DND-41 (cell line): ENCODE results near the gene DLGAP1.

Source experiments
- ATAC-seq: fragments of 200-7000 bp; cut with Tn5 transposase; 3 replicates; pipeline ENCODE4 v1.9.1; 2021; ENCODE audit warnings: low read depth; ENCODE audit not compliant: insufficient read depth
- DNase-seq: peaks from one replicate; pipeline ENCODE4 v3.0.0-alpha.2; 2020
- H2AFZ ChIP-seq: 2 replicates; pipeline ENCODE4 v1.6.0; 2012; ENCODE audit warnings: low read depth, low read length
- H3K27ac ChIP-seq: 2 replicates; pipeline ENCODE4 v1.5.1; 2012; ENCODE audit warnings: low read length, inconsistent platforms
- H3K27me3 ChIP-seq: fragments of 200-600 bp; sonication (generic); 2 replicates; pipeline ENCODE4 v1.6.0; 2012; ENCODE audit warnings: low read length, mild to moderate bottlenecking, inconsistent platforms; ENCODE audit not compliant: insufficient read depth, poor library complexity
- H3K36me3 ChIP-seq: 2 replicates; pipeline ENCODE4 v1.5.1; 2012; ENCODE audit warnings: low read length, inconsistent platforms; ENCODE audit not compliant: insufficient read depth
- H3K4me1 ChIP-seq: 2 replicates; pipeline ENCODE4 v1.5.1; 2012; ENCODE audit warnings: mild to moderate bottlenecking, low read length; ENCODE audit not compliant: insufficient read depth
- H3K4me2 ChIP-seq: 2 replicates; pipeline ENCODE4 v1.6.0; 2012; ENCODE audit warnings: mild to moderate bottlenecking, moderate library complexity, low read length, inconsistent platforms; ENCODE audit not compliant: insufficient read depth
- H3K4me3 ChIP-seq, 2 experiments: fragments of 200-600 bp in 1 of 2; shearing (Covaris generic) in 1 of 2; 2 replicates each; pipeline ENCODE4 v1.5.1; 2012 to 2016; ENCODE audit warnings: inconsistent platforms in 2 of 2, low read length in 2 of 2, mild to moderate bottlenecking in 2 of 2, low read depth in 1 of 2, moderate library complexity in 1 of 2
- H3K79me2 ChIP-seq: 2 replicates; pipeline ENCODE4 v1.6.0; 2012; ENCODE audit warnings: low read length, inconsistent platforms; ENCODE audit not compliant: insufficient read depth
- H3K9ac ChIP-seq: 2 replicates; pipeline ENCODE4 v1.6.0; 2012; ENCODE audit warnings: low read depth, mild to moderate bottlenecking, inconsistent platforms, low read length, moderate library complexity
- H3K9me3 ChIP-seq: 2 replicates; pipeline ENCODE4 v1.5.1; 2012; ENCODE audit warnings: low read length, moderate library complexity, mild to moderate bottlenecking, inconsistent platforms; ENCODE audit not compliant: insufficient read depth, severe bottlenecking
- H4K20me1 ChIP-seq: 2 replicates; pipeline ENCODE4 v1.6.0; 2012; ENCODE audit warnings: low read length; ENCODE audit not compliant: insufficient read depth
- EZH2 ChIP-seq: IDR thresholded peaks from 3 replicates; pipeline ENCODE4 v1.6.1; 2012; ENCODE audit warnings: borderline replicate concordance, low read depth, mild to moderate bottlenecking, moderate library complexity, low read length, inconsistent platforms; ENCODE audit not compliant: severe bottlenecking
- TF ChIP-seq, protein P1 (sequence below): IDR thresholded peaks from 2 replicates; pipeline ENCODE4 v1.5.1; 2012; ENCODE audit warnings: borderline replicate concordance, low read length, moderate library complexity, mild to moderate bottlenecking; ENCODE audit not compliant: poor library complexity, severe bottlenecking; ENCODE audit errors: extremely low read depth

DLGAP1 gene

DNA sequence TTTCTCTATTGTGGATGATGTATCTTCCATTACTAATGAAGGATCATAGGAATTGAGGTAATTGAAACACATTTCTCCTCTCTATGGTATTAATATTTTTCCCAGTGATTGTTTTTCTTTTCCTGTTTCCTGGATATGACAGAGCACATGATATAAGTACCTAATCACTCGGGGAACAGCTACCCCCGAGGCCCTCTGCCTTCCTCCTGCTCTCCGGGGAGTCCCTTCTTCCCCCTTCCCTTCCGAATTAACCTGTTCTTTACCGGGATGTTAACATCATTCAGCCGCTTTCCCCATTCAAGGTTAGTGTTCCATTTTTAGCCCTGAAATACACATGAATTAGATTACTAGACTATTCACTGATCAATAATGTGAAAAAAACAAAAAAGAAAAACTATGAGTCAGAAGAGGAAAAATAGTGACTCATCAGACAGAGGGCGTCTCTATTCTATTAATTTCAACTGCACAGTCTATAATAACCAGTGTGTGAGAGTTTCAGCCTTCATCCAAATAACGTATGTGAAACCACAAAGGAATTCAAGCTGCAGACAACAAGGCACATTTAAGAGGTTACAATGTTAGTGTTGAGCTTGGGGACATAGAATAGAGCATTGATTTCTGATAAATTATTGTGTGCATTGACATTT, 450.8 kb downstream of the DLGAP1 start:
- H3K27ac ChIP-seq = no peak overlapping the region
- no peaks in the 10 kb centered on the region for H3K4me1 ChIP-seq
- TF ChIP-seq, protein P1, sequence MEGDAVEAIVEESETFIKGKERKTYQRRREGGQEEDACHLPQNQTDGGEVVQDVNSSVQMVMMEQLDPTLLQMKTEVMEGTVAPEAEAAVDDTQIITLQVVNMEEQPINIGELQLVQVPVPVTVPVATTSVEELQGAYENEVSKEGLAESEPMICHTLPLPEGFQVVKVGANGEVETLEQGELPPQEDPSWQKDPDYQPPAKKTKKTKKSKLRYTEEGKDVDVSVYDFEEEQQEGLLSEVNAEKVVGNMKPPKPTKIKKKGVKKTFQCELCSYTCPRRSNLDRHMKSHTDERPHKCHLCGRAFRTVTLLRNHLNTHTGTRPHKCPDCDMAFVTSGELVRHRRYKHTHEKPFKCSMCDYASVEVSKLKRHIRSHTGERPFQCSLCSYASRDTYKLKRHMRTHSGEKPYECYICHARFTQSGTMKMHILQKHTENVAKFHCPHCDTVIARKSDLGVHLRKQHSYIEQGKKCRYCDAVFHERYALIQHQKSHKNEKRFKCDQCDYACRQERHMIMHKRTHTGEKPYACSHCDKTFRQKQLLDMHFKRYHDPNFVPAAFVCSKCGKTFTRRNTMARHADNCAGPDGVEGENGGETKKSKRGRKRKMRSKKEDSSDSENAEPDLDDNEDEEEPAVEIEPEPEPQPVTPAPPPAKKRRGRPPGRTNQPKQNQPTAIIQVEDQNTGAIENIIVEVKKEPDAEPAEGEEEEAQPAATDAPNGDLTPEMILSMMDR = no peak
- no peak for TF ChIP-seq EZH2
- no peak overlapping the region for H2AFZ ChIP-seq
- H3K27me3 ChIP-seq = peaks cover 3% of the 10 kb centered on the region
- DNase-seq = no peak
- no peak overlapping the region for H3K4me2 ChIP-seq
- no peak overlapping the region for H3K4me3 ChIP-seq
- no peaks in the 10 kb centered on the region for H3K36me3 ChIP-seq
- H3K79me2 ChIP-seq = no peaks in the 10 kb centered on the region
- ATAC-seq = no peak
- no peaks in the 10 kb centered on the region for H3K9me3 ChIP-seq
- no peaks in the 10 kb centered on the region for H4K20me1 ChIP-seq
- no peak overlapping the region for H3K9ac ChIP-seq

DNA sequence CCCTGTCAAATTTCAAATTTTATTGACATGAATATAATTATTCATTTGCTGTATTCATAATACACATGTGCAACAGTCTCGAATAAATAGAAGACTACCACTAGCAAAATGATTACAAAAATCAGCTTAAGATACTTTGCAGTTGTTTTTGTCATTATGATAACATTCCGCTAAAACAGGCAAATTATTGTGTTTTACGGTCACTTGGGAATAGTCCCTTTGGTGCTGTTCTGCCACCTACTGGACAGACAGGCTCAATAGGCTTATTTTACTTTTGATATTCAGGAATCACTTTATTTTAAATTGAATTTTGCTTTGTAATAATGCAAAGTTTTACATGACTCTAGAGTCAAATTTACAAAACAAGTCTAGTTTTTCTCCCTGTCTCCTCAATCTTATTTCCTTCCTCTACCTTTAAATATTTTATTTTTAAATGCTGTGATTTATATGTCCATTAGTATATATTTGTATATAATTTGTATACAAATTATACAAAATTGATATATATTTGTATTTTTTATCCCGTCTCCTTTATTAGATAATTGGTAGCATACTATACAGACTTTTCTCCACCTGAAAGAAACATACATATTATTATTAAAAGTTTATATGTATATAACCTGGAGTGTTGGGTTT, 456.3 kb downstream of the DLGAP1 start:
- Histone ChIP-seq H3K9ac (no peak overlapping the region), H3K27ac (no peak overlapping the region), H2AFZ (no peak overlapping the region), H3K4me2 (no peak overlapping the region), H3K4me3 (no peak overlapping the region), H3K4me1 (no peaks in the 10 kb centered on the region), H4K20me1 (no peaks in the 10 kb centered on the region), H3K79me2 (no peaks in the 10 kb centered on the region), H3K27me3 (peaks cover 6% of the 10 kb centered on the region), H3K36me3 (no peaks in the 10 kb centered on the region), H3K9me3 (no peaks in the 10 kb centered on the region)
- TF ChIP-seq, protein P1 = peak; percentile 50
- no peak for TF ChIP-seq EZH2
- no peak for ATAC-seq
- DNase-seq = no peak

DNA sequence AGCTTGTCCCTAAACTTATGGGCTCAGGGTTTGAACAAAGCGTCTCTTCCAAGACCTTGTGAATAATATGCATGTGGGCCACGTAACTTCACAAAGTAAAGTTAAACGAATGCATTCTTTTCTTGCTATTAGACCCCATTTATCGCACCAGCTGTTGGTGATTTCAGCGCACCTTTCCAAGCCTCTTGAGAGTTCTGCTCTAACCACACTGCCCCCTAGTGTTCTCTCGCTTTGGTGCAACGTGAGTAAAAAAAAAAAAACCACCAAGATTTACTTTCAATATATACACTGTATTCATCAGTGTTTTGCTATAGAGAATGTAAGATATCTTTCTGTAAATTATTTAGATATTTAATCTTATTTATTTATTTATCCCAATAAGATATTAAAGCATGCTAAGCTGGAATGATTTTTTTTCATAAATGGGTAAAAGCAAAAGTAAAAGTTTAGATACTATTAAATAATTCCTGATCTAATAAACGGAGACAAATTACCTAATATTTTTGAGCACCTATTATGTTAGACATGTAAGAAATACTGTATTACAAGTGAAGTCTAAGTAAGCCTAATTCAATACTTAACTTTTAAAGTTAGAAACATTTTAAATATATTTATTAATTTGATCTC, 459.5 kb downstream of the DLGAP1 start:
- ATAC-seq (peak; percentile 77), DNase-seq (peak; percentile 65)
- Histone ChIP-seq H3K9ac (no peak overlapping the region), H4K20me1 (no peaks in the 10 kb centered on the region), H3K4me2 (no peak overlapping the region), H2AFZ (no peak overlapping the region), H3K27me3 (peaks cover 3% of the 10 kb centered on the region), H3K4me3 (no peak overlapping the region), H3K79me2 (no peaks in the 10 kb centered on the region), H3K4me1 (no peaks in the 10 kb centered on the region), H3K9me3 (no peaks in the 10 kb centered on the region), H3K36me3 (no peaks in the 10 kb centered on the region), H3K27ac (no peak overlapping the region)
- no peak for TF ChIP-seq EZH2
- TF ChIP-seq, protein P1 = peak; percentile 89
